Brain microvascular endothelial cell (primary cell): ENCODE results near the gene BCAR1.

Experiments used
- DNase-seq: peaks from one replicate; pipeline ENCODE4 v3.0.0-alpha.2; 2020
- H3K27ac ChIP-seq: fragments of 250-450 bp; sonication (Bioruptor Pico); 2 replicates; pipeline ENCODE4 v1.5.1; 2020; ENCODE audit warnings: mild to moderate bottlenecking, moderate library complexity
- H3K27me3 ChIP-seq: fragments of 250-450 bp; sonication (Bioruptor Pico); replicated peaks from 2 replicates; pipeline ENCODE4 v1.5.1; 2020; ENCODE audit warnings: mild to moderate bottlenecking
- H3K36me3 ChIP-seq: fragments of 250-450 bp; sonication (Bioruptor Pico); replicated peaks from 2 replicates; pipeline ENCODE4 v1.5.1; 2020; ENCODE audit warnings: mild to moderate bottlenecking
- H3K4me3 ChIP-seq: 2 replicates; pipeline ENCODE4 v1.5.1; 2011; ENCODE audit warnings: low read depth, mild to moderate bottlenecking, control low read depth, low read length, moderate library complexity
- in situ Hi-C: cut with HindIII; loops from 2 replicates; pipeline ENCODE4 v1.10.0; 2017; ENCODE audit warnings: low sequenced_read_pairs, low pct_ligation_motif_present
- TF ChIP-seq, protein P1 (sequence below): IDR thresholded peaks from 2 replicates; pipeline ENCODE4 v1.5.1; 2011; ENCODE audit warnings: low read depth, mild to moderate bottlenecking, moderate library complexity, low read length, control low read depth, inconsistent platforms; ENCODE audit errors: missing control alignments

Gene BCAR1

DNA sequence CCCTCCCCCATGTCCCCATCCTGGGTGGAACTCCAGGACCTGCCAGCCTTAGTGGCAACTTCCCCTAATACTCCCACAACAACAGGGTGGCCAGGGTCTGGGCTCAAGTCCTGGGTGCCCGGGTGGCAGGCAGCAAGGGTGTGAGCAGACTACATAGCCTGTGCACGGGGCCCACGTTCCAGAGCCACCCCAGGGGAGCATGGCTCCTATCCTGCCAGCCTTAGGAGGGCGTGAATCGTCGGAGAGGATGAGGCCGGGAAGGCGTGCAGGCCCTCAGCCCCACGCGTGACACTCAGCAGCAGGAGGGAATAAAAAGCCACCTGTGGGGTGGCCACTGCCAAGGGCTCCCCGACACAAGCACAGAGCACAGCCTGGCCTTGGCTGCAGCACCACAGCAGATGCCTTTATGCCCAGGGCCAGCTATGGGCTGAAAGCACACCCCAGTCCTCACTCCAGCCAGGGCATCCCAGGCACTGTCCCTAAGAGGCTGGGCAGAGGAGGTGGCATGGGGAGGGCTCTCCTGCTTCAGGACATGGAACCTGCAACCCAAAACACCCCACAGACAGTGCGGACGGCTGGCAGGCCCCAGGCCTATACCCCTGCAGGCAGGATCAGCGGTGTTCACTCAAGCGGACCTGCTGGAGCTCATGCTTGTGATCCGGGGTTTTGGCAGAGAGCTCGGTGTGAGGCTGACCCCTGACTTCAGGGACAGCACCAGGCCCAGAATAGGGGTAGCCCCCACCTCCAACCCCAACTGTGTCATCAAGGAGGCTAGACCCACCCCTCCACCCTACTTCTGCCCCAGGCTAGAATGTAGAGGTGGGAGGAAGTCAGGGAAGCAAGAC, 2.7 kb downstream of the BCAR1 start:
- Histone ChIP-seq H3K4me3 (peak overlapping the region; percentile 86), H3K27ac (peak overlapping the region; percentile 98), H3K36me3 (peaks cover 10% of the 10 kb centered on the region), H3K27me3 (no peaks in the 10 kb centered on the region)
- DNase-seq: no peak
- TF ChIP-seq, protein P1, sequence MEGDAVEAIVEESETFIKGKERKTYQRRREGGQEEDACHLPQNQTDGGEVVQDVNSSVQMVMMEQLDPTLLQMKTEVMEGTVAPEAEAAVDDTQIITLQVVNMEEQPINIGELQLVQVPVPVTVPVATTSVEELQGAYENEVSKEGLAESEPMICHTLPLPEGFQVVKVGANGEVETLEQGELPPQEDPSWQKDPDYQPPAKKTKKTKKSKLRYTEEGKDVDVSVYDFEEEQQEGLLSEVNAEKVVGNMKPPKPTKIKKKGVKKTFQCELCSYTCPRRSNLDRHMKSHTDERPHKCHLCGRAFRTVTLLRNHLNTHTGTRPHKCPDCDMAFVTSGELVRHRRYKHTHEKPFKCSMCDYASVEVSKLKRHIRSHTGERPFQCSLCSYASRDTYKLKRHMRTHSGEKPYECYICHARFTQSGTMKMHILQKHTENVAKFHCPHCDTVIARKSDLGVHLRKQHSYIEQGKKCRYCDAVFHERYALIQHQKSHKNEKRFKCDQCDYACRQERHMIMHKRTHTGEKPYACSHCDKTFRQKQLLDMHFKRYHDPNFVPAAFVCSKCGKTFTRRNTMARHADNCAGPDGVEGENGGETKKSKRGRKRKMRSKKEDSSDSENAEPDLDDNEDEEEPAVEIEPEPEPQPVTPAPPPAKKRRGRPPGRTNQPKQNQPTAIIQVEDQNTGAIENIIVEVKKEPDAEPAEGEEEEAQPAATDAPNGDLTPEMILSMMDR: no peak
- in situ Hi-C loops: no loop called here

- Histone ChIP-seq H3K4me3 (peak overlapping the region; percentile 17), H3K27me3 (no peaks in the 10 kb centered on the region), H3K27ac (peak overlapping the region; percentile 98), H3K36me3 (peaks cover 12% of the 10 kb centered on the region)
- no peak for DNase-seq
- TF ChIP-seq, protein P1: no peak
- in situ Hi-C loops: no loop called here
Observed at GRCh38 chr16:75248142-75248535, 3.3 kb downstream of the BCAR1 start.

- in situ Hi-C loops: no loop called here
- no peak for DNase-seq
- peaks cover 18% of the 10 kb centered on the region for H3K36me3 ChIP-seq
- TF ChIP-seq, protein P1: no peak
- H3K4me3 ChIP-seq: peak overlapping the region; percentile 12
- H3K27ac ChIP-seq: peak overlapping the region; percentile 98
- no peaks in the 10 kb centered on the region for H3K27me3 ChIP-seq
Observed at GRCh38 chr16:75247249-75247648, 4.2 kb downstream of the BCAR1 start.

GRCh38 chr16:75246504-75247205, 4.8 kb downstream of the BCAR1 start:
- H3K4me3 ChIP-seq: no peak overlapping the region
- peak; percentile 96 for DNase-seq
- TF ChIP-seq, protein P1: no peak
- in situ Hi-C loops: no loop called here
- H3K27ac ChIP-seq: peak overlapping the region; percentile 98
- no peaks in the 10 kb centered on the region for H3K27me3 ChIP-seq
- H3K36me3 ChIP-seq: peaks cover 23% of the 10 kb centered on the region

DNA sequence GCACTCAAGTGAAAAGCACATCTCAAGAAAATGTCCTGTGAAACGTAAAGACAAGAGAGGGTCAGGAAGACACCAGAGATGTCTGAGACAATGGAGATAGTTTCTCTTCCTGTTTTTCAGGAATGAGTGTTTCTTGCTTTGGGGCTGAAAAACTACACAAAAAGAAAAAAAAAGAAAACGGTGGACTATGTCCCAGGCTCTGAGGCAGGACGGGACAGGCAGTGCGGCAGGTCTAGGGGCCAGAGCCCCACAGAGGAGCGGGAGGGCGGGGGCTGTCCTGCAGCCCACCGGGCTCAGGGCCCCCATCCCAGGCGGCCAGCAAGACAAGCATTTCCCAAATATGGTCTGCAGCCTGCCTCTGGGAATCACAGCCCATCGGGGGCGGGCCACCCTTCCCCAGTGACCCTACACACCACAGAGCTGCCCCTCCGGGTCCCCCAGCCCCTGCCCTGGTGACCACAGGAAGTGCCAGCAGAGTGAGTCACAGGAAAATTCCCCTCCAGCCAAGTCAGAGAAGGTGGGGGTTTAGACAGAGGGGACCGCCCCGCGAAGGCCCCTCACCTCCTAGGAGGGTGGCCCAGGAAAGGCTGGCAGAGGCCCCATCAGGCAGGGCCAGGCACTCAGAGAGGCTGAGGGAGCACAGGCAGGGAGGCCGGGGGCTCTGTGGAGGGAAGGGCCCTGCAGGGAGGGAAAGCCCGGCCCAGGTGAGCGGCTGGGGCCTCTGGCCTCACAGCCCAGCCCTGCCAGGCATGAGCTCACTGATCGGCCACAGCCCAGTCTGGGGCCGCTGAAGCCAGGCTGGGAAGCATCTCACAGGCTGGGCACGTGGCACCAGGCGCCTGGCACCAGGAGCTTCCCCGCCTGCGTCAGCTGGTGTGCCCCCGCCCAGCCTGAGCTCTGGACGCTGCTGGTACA, 6.3 kb downstream of the BCAR1 start:
- Histone ChIP-seq H3K4me3 (no peak overlapping the region), H3K27ac (peak overlapping the region; percentile 98), H3K36me3 (peaks cover 24% of the 10 kb centered on the region), H3K27me3 (no peaks in the 10 kb centered on the region)
- TF ChIP-seq, protein P1: no peak
- in situ Hi-C loops: no loop called here
- peak; percentile 96 for DNase-seq
